ENCODE measurements around the gene IAH1.

IAH1 gene

GRCh38 chr2:9527995-9528787, 53.8 kb downstream of the IAH1 start:
- DNase-seq (ENCODE audit: low spot score), result no peak

- DNase-seq (ENCODE audit: low spot score), result no peak
Measured at GRCh38 chr2:9532421-9532820, 58.1 kb downstream of the IAH1 start.

DNA sequence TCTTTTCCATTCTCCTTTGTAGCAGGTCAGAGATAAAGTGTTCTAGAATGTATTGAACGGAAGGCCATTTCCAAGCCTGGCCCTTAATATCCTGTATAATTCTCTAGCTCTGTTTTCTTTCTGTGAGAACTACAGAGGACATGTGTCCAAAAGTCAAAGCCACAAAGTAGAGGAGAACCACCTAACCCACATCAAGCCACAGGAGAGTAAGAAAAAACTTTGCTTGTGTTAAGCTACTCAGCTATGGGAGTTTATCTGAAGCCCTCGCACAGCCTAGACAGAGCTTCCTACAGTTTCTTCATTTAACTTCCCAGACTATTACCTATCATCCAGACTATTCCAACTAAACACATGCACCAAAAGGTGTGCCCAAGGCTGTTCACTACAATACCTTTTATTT, 59.3 kb downstream of the IAH1 start:
- no peak for DNase-seq (ENCODE audit: low spot score)

GRCh38 chr2:9535177-9535576, 60.8 kb downstream of the IAH1 start:
- DNase-seq (ENCODE audit: low spot score), result peak; percentile 15

DNA sequence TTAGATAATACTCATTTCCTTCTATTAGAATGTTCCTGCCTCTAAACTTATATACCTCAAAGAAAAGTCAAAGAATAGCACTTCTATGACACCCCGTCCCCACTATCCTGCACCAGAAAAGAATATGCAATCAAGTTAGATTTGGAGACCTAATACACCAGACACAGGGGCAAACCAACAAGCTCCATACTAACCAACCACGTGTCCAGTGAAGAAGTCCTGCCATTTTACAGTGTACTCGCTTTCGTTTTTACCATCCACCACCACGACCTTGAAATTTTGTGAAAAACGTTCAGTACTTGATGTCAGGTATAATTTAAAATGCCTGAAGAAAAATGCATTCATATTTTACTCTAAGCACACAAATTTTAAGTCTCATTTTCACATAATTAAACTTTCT, 62.2 kb downstream of the IAH1 start:
- no peak for DNase-seq (ENCODE audit: low spot score)

GRCh38 chr2:9538000-9538507, 63.7 kb downstream of the IAH1 start:
- peak; percentile 20 for DNase-seq (ENCODE audit: low spot score)
